SK-N-SH (cell line): ENCODE measurements around the gene ENOX1. TPM values are rescaled to one million over a fixed set of nuclear protein-coding genes. Genes with fewer than 3 reads are reported as not detected.
A peak's percentile ranks its signal among the peaks of the same experiment; 100 is the strongest.

Experiments
- CTCF ChIA-PET: fragments of 300-600, 350-600 bp; formaldehyde crosslinking; extraction: SDS; loops from one replicate; lab custom pipeline; 2021; lab: Yijun Ruan, JAX
- POLR2A ChIA-PET: fragments of 350-600 bp; sonication (Branson Sonifier 250); formaldehyde crosslinking; extraction: SDS; loops from one replicate; lab custom pipeline; 2020; ENCODE audit warnings: antibody characterized with exemption, inconsistent platforms; lab: Yijun Ruan, JAX
- DNase-seq: peaks from one replicate; pipeline ENCODE4 v3.0.0; 2012
- H2AFZ ChIP-seq: fragments of 200-600 bp; sonication (generic); 2 replicates; pipeline ENCODE4 v1.8.1; 2016; ENCODE audit warnings: antibody characterized with exemption, mild to moderate bottlenecking, low read depth
- H3F3A ChIP-seq: fragments of 200-600 bp; sonication (generic); replicated peaks from 2 replicates; pipeline ENCODE3; 2016; ENCODE audit warnings: antibody characterized with exemption, mild to moderate bottlenecking; ENCODE audit not compliant: insufficient read depth
- H3K27ac ChIP-seq, 2 experiments: fragments of 200-500 bp in 1 of 2; fragments of 200-600 bp in 1 of 2; sonication (Bioruptor generic) in 1 of 2; sonication (generic), shearing (Covaris generic) in 1 of 2; 2 replicates each; pipeline versions ENCODE4 v1.5.1 to v1.6.1; 2014 to 2016; ENCODE audit warnings: low read depth in 2 of 2, inconsistent platforms in 1 of 2, low read length in 1 of 2, mild to moderate bottlenecking in 1 of 2, mixed read lengths in 1 of 2
- H3K27me3 ChIP-seq: fragments of 200-600 bp; sonication (generic), shearing (Covaris generic); 2 replicates; pipeline ENCODE4 v1.6.1; 2016; ENCODE audit warnings: mixed run types; ENCODE audit not compliant: insufficient read depth
- H3K36me3 ChIP-seq, 2 experiments: fragments of 200-500 bp in 1 of 2; fragments of 200-600 bp in 1 of 2; sonication (Bioruptor generic) in 1 of 2; sonication (generic) in 1 of 2; replicated peaks in 1 of 2; 2 replicates each; pipeline versions ENCODE3 to v1.5.1; 2014 to 2016; ENCODE audit warnings: low read length in 1 of 2, mild to moderate bottlenecking in 1 of 2; ENCODE audit not compliant: insufficient read depth in 2 of 2, control insufficient read depth in 1 of 2
- H3K4me1 ChIP-seq, 2 experiments: fragments of 200-500 bp in 1 of 2; fragments of 200-600 bp in 1 of 2; sonication (Bioruptor generic) in 1 of 2; sonication (generic), shearing (Covaris generic) in 1 of 2; 2 replicates each; pipeline versions ENCODE4 v1.5.1 to v1.6.1; 2014 to 2016; ENCODE audit warnings: low read depth in 1 of 2, low read length in 1 of 2, mixed run types in 1 of 2; ENCODE audit not compliant: insufficient read depth in 2 of 2, control insufficient read depth in 1 of 2
- H3K4me2 ChIP-seq: fragments of 200-600 bp; sonication (generic), shearing (Covaris generic); 2 replicates; pipeline ENCODE4 v1.6.1; 2017; ENCODE audit warnings: mixed run types
- H3K4me3 ChIP-seq, 2 experiments: fragments of 200-500 bp in 1 of 2; fragments of 200-600 bp in 1 of 2; sonication (Bioruptor generic) in 1 of 2; sonication (generic), shearing (Covaris generic) in 1 of 2; 2 replicates each; pipeline versions ENCODE4 v1.5.1 to v1.8.1; 2014 to 2016; ENCODE audit warnings: low read depth in 2 of 2, inconsistent platforms in 1 of 2, low read length in 1 of 2, mild to moderate bottlenecking in 1 of 2, mixed read lengths in 1 of 2, moderate library complexity in 1 of 2
- H3K79me2 ChIP-seq: fragments of 200-600 bp; sonication (generic); 2 replicates; pipeline ENCODE4 v1.8.1; 2017; ENCODE audit warnings: mild to moderate bottlenecking; ENCODE audit not compliant: insufficient read depth
- H3K9ac ChIP-seq: fragments of 200-600 bp; sonication (generic); 2 replicates; pipeline ENCODE4 v1.6.1; 2017; ENCODE audit warnings: mixed run types
- H3K9me2 ChIP-seq: fragments of 200-600 bp; sonication (generic); 2 replicates; pipeline ENCODE4 v1.6.1; 2017; ENCODE audit warnings: mixed run types
- H3K9me3 ChIP-seq: fragments of 200-600 bp; sonication (generic); 2 replicates; pipeline ENCODE4 v1.6.1; 2017; ENCODE audit warnings: mixed run types, mild to moderate bottlenecking, moderate library complexity
- H4K20me1 ChIP-seq: fragments of 200-600 bp; sonication (generic); 2 replicates; pipeline ENCODE4 v1.6.1; 2017; ENCODE audit warnings: mild to moderate bottlenecking, mixed run types; ENCODE audit not compliant: insufficient read depth
- EP300 ChIP-seq, 2 experiments: IDR thresholded peaks; 2 replicates each; pipeline versions ENCODE4 v1.4.0 to v1.6.1; 2012; ENCODE audit warnings: borderline replicate concordance in 1 of 2, low read depth in 1 of 2, low read length in 1 of 2
- FOSL2 ChIP-seq: IDR thresholded peaks from 2 replicates; pipeline ENCODE4 v1.4.0; 2012; ENCODE audit warnings: low read depth, mild to moderate bottlenecking, moderate library complexity, borderline replicate concordance
- FOXJ3 ChIP-seq: sonication (generic); formaldehyde crosslinking; IDR thresholded peaks from 2 replicates; pipeline ENCODE4 v1.5.1; 2020; ENCODE audit warnings: mild to moderate bottlenecking, missing genetic modification reagents
- GATA2 ChIP-seq: sonication (generic); formaldehyde crosslinking; IDR thresholded peaks from 2 replicates; pipeline ENCODE4 v1.5.0; 2020; ENCODE audit warnings: mild to moderate bottlenecking, missing genetic modification reagents
- JUND ChIP-seq: IDR thresholded peaks from 2 replicates; pipeline ENCODE4 v1.4.0; 2012
- PBX3 ChIP-seq: IDR thresholded peaks from 2 replicates; pipeline ENCODE4; 2012
- RCOR1 ChIP-seq: fragments of 150-350 bp; IDR thresholded peaks from 2 replicates; pipeline ENCODE4 v1.6.1; 2017; ENCODE audit warnings: antibody characterized with exemption, low read length
- REST ChIP-seq: IDR thresholded peaks from 2 replicates; pipeline ENCODE4 v1.6.1; 2012; ENCODE audit warnings: mild to moderate bottlenecking, low read depth, low read length, moderate library complexity
- SMC3 ChIP-seq: IDR thresholded peaks from 2 replicates; pipeline ENCODE4 v1.6.1; 2012; ENCODE audit warnings: low read depth, low read length, improper control_type of control experiment
- TAF1 ChIP-seq: IDR thresholded peaks from 2 replicates; pipeline ENCODE4 v1.6.1; 2012; ENCODE audit warnings: low read depth, mild to moderate bottlenecking, low read length, moderate library complexity, borderline replicate concordance
- WGBS: methylation state at CpG from one replicate; pipeline ENCODE4 v1.1.6; 2017; ENCODE audit warnings: low lambda C conversion rate; 5-methylcytosine and 5-hydroxymethylcytosine counted together
- polyA plus RNA-seq, 3 experiments: library from polyadenylated mRNA; depleted of rRNA; stranded (reverse); fragments of >200 nt; gene quantifications; 2 replicates each; pipeline ENCODE4 v1.2.3, GENCODE V29; 2012

The ENOX1 gene
- polyA plus RNA-seq, 1 of the 3 experiments (the other 2 are of a cell fraction) = 5.8 TPM

DNA sequence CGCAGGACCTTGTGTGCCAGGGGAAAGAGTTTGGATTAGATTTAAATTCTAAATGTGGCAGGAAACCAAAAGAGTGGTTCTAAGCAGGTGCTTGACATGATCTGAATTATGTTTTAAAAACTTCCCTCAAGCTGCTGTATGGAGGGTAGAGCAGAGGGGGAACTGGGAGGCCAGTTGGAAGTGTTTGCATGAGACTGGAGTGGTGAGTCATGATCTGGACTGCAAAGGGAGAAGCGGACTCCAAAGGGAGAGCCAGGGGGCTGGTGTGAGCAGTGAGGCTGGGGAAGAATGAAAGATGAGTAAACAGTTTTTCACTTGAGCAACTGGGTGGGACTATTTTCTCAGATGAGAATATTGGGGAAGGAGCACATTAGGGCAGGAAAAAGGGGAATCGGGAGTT is 557.3 kb downstream of the ENOX1 start:
- CTCF ChIA-PET = interaction anchor here (1.8 to 1.9 kb wide), 2 partner anchors 12 to 16 kb away, joined by 4 read pairs; no protein-coding TSS in a partner anchor
- H3K4me2 ChIP-seq = no peak overlapping the region
- WGBS = 52% methylated on average over 3 of the region's 3 CpGs

GRCh38 chr13:43227721-43228120 is 559.1 kb downstream of the ENOX1 start:
- no peaks in the 10 kb centered on the region for H3K27me3 ChIP-seq
- no peak overlapping the region for H3K27ac ChIP-seq
- DNase-seq = no peak
- H3K79me2 ChIP-seq = no peaks in the 10 kb centered on the region
- H3K4me2 ChIP-seq = no peak overlapping the region
- POLR2A ChIA-PET = no interaction called here
- no peaks in the 10 kb centered on the region for H3K9me2 ChIP-seq
- TF ChIP-seq PBX3 = peak; percentile 14; the same call in 1 of the 2 replicates
- TF ChIP-seq REST = no peak
- TF ChIP-seq FOXJ3 = no peak
- TF ChIP-seq FOSL2 = peak; percentile 45; the same call in 1 of the 2 replicates
- no peak for TF ChIP-seq RCOR1
- TF ChIP-seq TAF1 = no peak
- TF ChIP-seq GATA2 (CRISPR knock-in tag) = no peak
- TF ChIP-seq JUND = 0 out of 2 replicates have a peak, but pooled peaks have one; percentile 10
- no peak overlapping the region for H3K4me3 ChIP-seq
- no peak overlapping the region for H3K9ac ChIP-seq
- H2AFZ ChIP-seq = no peak overlapping the region
- no peaks in the 10 kb centered on the region for H3K4me1 ChIP-seq
- no peaks in the 10 kb centered on the region for H3K9me3 ChIP-seq
- no peaks in the 10 kb centered on the region for H3F3A ChIP-seq
- H4K20me1 ChIP-seq = no peaks in the 10 kb centered on the region
- no peaks in the 10 kb centered on the region for H3K36me3 ChIP-seq
- CTCF ChIA-PET = interaction anchor here (1.8 kb wide), 1 partner anchor 14 kb away, joined by 4 read pairs; no protein-coding TSS in a partner anchor
- 9% methylated on average over 2 of the region's 2 CpGs for WGBS

More for the DNA sequence above, 557.3 kb downstream of the ENOX1 start:
- Histone ChIP-seq H3K79me2 (no peaks in the 10 kb centered on the region), H4K20me1 (no peaks in the 10 kb centered on the region), H3K4me3 (no peak overlapping the region), H3K27ac (no peak overlapping the region), H3K9me2 (no peaks in the 10 kb centered on the region), H3K4me1 (no peaks in the 10 kb centered on the region; a peak in 1 of 4 replicates), H2AFZ (no peak overlapping the region), H3K27me3 (no peaks in the 10 kb centered on the region), H3F3A (no peaks in the 10 kb centered on the region), H3K9ac (no peak overlapping the region), H3K36me3 (no peaks in the 10 kb centered on the region), H3K9me3 (no peaks in the 10 kb centered on the region)
- POLR2A ChIA-PET = no interaction called here
- TF ChIP-seq SMC3 (no peak), EP300 (IDR thresholded peaks at IDR 0.05; ENCODE audit: borderline replicate concordance in 1 of 2, low read depth in 1 of 2, low read length in 1 of 2) (no peak), FOSL2 (peak; percentile 33; the same call in 1 of the 2 replicates)
- no peak for DNase-seq
